K562 (cell line): ENCODE measurements around the gene GPR162. TPM values are rescaled to one million over a fixed set of nuclear protein-coding genes. Genes with fewer than 3 reads are reported as not detected.

Experiments
- KAT7 ChIP-seq: sonication (generic); formaldehyde crosslinking; IDR thresholded peaks from 2 replicates; pipeline ENCODE4 v1.8.0; 2022; ENCODE audit warnings: missing genetic modification reagents, mild to moderate bottlenecking, borderline replicate concordance
- SP1 ChIP-seq: sonication (generic); formaldehyde crosslinking; IDR thresholded peaks from 2 replicates; pipeline ENCODE4 v1.8.1; 2022; ENCODE audit warnings: mild to moderate bottlenecking, missing genetic modification reagents
- TAF7 ChIP-seq: fragments of 450-650 bp; IDR thresholded peaks from 2 replicates; pipeline ENCODE4 v1.6.1; 2016; ENCODE audit warnings: missing genetic modification characterization, missing compliant biosample characterization
- ZBTB5 ChIP-seq: fragments of 450-650 bp; IDR thresholded peaks from 2 replicates; pipeline ENCODE4 v1.6.1; 2017; ENCODE audit warnings: antibody characterized with exemption
- ZFP1 ChIP-seq: fragments of 450-650 bp; formaldehyde crosslinking; IDR thresholded peaks from 2 replicates; pipeline ENCODE4 v1.4.0; 2020; ENCODE audit warnings: mild to moderate bottlenecking, mixed read lengths
- polyA plus RNA-seq, 8 experiments: library from polyadenylated mRNA; depleted of rRNA in 4 of 8; stranded (reverse) in 5 of 8; unstranded in 3 of 8; fragments of >200 nt; fragmentation: Nextera tagmentation in 2 of 8; fragmentation: Illumina TruSeq in 1 of 8; extraction: Ambion mirVana in 2 of 8; extraction: Trizol in 1 of 8; gene quantifications; 2 replicates each; pipeline versions ENCODE4 v1.2.1 to v1.2.3, GENCODE V29; 2011 to 2014; ENCODE audit warnings: inconsistent platforms in 1 of 8, missing spikeins in 1 of 8
- total RNA-seq, 7 experiments: library from RNA; depleted of rRNA in 6 of 7; stranded (reverse); fragments of >200 nt in 6 of 7; fragmentation: Illumina TruSeq in 2 of 7; extraction: Trizol in 2 of 7; gene quantifications; 2 replicates each; pipeline versions ENCODE4 v1.2.1 to v1.2.3, GENCODE V29; 2011 to 2021; ENCODE audit warnings: low replicate concordance in 1 of 7
- TF ChIP-seq, protein P1 (sequence below): fragments of 450-650 bp; conservative IDR thresholded peaks from 2 replicates; pipeline ENCODE4 v1.6.1; 2016; ENCODE audit warnings: missing genetic modification characterization, low read depth, mild to moderate bottlenecking, control low read depth, missing compliant biosample characterization
- TF ChIP-seq, protein P2 (sequence below): fragments of 250-450 bp; sonication (Bioruptor Pico); IDR thresholded peaks from 2 replicates; pipeline ENCODE4 v1.5.1; 2021; ENCODE audit warnings: mild to moderate bottlenecking
- TF ChIP-seq, protein P3 (sequence below): sonication (generic); formaldehyde crosslinking; IDR thresholded peaks from 2 replicates; pipeline ENCODE4 v1.8.0; 2023; ENCODE audit warnings: mild to moderate bottlenecking, missing genetic modification reagents
- TF ChIP-seq, protein P4 (sequence below): sonication (generic); formaldehyde crosslinking; IDR thresholded peaks from 2 replicates; pipeline ENCODE4 v1.8.1; 2023; ENCODE audit warnings: missing genetic modification reagents, mild to moderate bottlenecking, borderline replicate concordance
- TF ChIP-seq, protein P5 (sequence below): sonication (generic); formaldehyde crosslinking; IDR thresholded peaks from 2 replicates; pipeline ENCODE4 v1.8.0; 2022; ENCODE audit warnings: mild to moderate bottlenecking, low read depth, missing genetic modification reagents

The GPR162 gene
- total and polyA plus RNA-seq, 9 of the 15 experiments (the other 6 are each of a cell fraction or from before 2014, with no cell fraction given) = 0.65 to 1.8 (median 1.1) TPM; not detected in 2

DNA sequence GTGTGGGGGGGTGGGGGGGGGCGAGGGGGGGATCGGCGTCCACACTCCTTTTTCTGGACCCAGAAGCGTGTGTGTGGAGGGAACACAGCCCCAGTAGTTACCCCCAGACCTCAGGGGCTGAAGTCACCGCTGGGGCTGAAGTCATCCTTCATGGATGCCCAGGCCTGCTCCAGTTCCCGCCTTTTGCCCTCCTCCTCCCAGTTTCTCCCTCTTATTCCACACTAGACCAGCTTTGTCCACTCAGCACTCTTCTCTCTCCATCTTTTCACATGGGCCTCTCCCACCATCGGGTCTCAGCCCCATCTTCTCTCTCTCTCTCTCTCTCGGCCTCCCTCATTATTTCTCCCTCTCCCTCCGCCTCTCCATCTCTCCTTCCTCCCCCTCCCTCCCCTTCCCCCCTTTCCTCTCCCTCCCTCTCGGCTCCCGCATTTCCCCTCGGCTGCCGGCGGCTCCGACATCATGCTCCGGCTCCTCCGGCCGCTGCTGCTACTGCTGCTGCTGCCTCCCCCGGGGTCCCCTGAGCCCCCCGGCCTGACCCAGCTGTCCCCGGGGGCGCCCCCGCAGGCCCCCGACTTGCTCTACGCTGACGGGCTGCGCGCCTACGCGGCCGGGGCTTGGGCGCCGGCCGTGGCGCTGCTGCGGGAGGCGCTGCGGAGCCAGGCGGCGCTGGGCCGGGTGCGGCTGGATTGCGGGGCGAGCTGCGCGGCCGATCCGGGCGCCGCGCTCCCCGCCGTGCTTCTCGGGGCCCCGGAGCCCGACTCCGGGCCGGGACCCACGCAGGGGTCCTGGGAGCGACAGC, 6.6 kb downstream of the GPR162 start, which contains the start of gene P3H3 (continued):
- TF ChIP-seq, protein P1, sequence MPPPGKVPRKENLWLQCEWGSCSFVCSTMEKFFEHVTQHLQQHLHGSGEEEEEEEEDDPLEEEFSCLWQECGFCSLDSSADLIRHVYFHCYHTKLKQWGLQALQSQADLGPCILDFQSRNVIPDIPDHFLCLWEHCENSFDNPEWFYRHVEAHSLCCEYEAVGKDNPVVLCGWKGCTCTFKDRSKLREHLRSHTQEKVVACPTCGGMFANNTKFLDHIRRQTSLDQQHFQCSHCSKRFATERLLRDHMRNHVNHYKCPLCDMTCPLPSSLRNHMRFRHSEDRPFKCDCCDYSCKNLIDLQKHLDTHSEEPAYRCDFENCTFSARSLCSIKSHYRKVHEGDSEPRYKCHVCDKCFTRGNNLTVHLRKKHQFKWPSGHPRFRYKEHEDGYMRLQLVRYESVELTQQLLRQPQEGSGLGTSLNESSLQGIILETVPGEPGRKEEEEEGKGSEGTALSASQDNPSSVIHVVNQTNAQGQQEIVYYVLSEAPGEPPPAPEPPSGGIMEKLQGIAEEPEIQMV = no peak
- no peak for TF ChIP-seq ZBTB5
- TF ChIP-seq, protein P2, sequence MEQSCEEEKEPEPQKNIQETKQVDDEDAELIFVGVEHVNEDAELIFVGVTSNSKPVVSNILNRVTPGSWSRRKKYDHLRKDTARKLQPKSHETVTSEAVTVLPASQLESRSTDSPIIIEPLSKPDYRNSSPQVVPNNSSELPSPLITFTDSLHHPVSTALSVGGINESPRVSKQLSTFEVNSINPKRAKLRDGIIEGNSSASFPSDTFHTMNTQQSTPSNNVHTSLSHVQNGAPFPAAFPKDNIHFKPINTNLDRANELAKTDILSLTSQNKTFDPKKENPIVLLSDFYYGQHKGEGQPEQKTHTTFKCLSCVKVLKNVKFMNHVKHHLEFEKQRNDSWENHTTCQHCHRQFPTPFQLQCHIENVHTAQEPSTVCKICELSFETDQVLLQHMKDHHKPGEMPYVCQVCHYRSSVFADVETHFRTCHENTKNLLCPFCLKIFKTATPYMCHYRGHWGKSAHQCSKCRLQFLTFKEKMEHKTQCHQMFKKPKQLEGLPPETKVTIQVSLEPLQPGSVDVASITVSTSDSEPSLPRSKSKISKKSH (CRISPR knock-in tag) = no peak
- TF ChIP-seq, protein P3, sequence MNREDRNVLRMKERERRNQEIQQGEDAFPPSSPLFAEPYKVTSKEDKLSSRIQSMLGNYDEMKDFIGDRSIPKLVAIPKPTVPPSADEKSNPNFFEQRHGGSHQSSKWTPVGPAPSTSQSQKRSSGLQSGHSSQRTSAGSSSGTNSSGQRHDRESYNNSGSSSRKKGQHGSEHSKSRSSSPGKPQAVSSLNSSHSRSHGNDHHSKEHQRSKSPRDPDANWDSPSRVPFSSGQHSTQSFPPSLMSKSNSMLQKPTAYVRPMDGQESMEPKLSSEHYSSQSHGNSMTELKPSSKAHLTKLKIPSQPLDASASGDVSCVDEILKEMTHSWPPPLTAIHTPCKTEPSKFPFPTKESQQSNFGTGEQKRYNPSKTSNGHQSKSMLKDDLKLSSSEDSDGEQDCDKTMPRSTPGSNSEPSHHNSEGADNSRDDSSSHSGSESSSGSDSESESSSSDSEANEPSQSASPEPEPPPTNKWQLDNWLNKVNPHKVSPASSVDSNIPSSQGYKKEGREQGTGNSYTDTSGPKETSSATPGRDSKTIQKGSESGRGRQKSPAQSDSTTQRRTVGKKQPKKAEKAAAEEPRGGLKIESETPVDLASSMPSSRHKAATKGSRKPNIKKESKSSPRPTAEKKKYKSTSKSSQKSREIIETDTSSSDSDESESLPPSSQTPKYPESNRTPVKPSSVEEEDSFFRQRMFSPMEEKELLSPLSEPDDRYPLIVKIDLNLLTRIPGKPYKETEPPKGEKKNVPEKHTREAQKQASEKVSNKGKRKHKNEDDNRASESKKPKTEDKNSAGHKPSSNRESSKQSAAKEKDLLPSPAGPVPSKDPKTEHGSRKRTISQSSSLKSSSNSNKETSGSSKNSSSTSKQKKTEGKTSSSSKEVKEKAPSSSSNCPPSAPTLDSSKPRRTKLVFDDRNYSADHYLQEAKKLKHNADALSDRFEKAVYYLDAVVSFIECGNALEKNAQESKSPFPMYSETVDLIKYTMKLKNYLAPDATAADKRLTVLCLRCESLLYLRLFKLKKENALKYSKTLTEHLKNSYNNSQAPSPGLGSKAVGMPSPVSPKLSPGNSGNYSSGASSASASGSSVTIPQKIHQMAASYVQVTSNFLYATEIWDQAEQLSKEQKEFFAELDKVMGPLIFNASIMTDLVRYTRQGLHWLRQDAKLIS (CRISPR knock-in tag) = no peak
- no peak for TF ChIP-seq KAT7 (CRISPR knock-in tag)
- TF ChIP-seq, protein P4, sequence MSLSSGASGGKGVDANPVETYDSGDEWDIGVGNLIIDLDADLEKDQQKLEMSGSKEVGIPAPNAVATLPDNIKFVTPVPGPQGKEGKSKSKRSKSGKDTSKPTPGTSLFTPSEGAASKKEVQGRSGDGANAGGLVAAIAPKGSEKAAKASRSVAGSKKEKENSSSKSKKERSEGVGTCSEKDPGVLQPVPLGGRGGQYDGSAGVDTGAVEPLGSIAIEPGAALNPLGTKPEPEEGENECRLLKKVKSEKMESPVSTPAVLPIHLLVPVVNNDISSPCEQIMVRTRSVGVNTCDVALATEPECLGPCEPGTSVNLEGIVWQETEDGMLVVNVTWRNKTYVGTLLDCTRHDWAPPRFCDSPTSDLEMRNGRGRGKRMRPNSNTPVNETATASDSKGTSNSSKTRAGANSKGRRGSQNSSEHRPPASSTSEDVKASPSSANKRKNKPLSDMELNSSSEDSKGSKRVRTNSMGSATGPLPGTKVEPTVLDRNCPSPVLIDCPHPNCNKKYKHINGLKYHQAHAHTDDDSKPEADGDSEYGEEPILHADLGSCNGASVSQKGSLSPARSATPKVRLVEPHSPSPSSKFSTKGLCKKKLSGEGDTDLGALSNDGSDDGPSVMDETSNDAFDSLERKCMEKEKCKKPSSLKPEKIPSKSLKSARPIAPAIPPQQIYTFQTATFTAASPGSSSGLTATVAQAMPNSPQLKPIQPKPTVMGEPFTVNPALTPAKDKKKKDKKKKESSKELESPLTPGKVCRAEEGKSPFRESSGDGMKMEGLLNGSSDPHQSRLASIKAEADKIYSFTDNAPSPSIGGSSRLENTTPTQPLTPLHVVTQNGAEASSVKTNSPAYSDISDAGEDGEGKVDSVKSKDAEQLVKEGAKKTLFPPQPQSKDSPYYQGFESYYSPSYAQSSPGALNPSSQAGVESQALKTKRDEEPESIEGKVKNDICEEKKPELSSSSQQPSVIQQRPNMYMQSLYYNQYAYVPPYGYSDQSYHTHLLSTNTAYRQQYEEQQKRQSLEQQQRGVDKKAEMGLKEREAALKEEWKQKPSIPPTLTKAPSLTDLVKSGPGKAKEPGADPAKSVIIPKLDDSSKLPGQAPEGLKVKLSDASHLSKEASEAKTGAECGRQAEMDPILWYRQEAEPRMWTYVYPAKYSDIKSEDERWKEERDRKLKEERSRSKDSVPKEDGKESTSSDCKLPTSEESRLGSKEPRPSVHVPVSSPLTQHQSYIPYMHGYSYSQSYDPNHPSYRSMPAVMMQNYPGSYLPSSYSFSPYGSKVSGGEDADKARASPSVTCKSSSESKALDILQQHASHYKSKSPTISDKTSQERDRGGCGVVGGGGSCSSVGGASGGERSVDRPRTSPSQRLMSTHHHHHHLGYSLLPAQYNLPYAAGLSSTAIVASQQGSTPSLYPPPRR (CRISPR knock-in tag) = no peak
- TF ChIP-seq, protein P5, sequence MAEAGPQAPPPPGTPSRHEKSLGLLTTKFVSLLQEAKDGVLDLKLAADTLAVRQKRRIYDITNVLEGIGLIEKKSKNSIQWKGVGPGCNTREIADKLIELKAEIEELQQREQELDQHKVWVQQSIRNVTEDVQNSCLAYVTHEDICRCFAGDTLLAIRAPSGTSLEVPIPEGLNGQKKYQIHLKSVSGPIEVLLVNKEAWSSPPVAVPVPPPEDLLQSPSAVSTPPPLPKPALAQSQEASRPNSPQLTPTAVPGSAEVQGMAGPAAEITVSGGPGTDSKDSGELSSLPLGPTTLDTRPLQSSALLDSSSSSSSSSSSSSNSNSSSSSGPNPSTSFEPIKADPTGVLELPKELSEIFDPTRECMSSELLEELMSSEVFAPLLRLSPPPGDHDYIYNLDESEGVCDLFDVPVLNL = no peak
- no peak for TF ChIP-seq TAF7 (tag)
- no peak for TF ChIP-seq ZFP1 (CRISPR knock-in tag)
- TF ChIP-seq SP1 (CRISPR knock-in tag) = no peak
